Small intestine (tissue), 7 donors: ENCODE data around the gene RXRG. TPM values are rescaled to one million over a fixed set of nuclear protein-coding genes. Genes with fewer than 3 reads are reported as not detected.

Experiments
- DNase-seq, 2 donors: peaks; one replicate each; pipeline versions ENCODE4 v3.0.0 to v3.0.0-alpha.2; 2013
- FAIRE-seq: peaks from 2 replicates; lab custom pipeline; 2012; peaks lifted over from hg19 to GRCh38; lab: Jason Lieb, UNC
- H3K27ac ChIP-seq, 3 donors: one replicate each; pipeline ENCODE4 v1.5.1; 2013; ENCODE audit warnings: low read length in 2 of 3, mild to moderate bottlenecking in 2 of 3, control low read depth in 1 of 3, inconsistent platforms in 1 of 3, low read depth in 1 of 3, moderate library complexity in 1 of 3
- H3K27me3 ChIP-seq, 3 donors: one replicate each; pipeline ENCODE4 v1.6.1; 2013; ENCODE audit warnings: low read length in 3 of 3, inconsistent platforms in 1 of 3; ENCODE audit not compliant: control insufficient read depth in 3 of 3, insufficient read depth in 3 of 3
- H3K36me3 ChIP-seq, 3 donors: one replicate each; pipeline ENCODE4 v1.6.1; 2013; ENCODE audit warnings: low read length in 3 of 3, inconsistent platforms in 1 of 3, low read depth in 1 of 3, mild to moderate bottlenecking in 1 of 3, moderate library complexity in 1 of 3; ENCODE audit not compliant: control insufficient read depth in 3 of 3, insufficient read depth in 2 of 3
- H3K4me1 ChIP-seq, 3 donors: one replicate each; pipeline ENCODE4 v1.6.1; 2013; ENCODE audit warnings: low read length in 2 of 3, inconsistent platforms in 1 of 3, low read depth in 1 of 3, mild to moderate bottlenecking in 1 of 3, moderate library complexity in 1 of 3; ENCODE audit not compliant: control insufficient read depth in 3 of 3, insufficient read depth in 2 of 3
- H3K4me3 ChIP-seq, 3 donors: one replicate each; pipeline ENCODE4 v1.5.1; 2013; ENCODE audit warnings: low read length in 3 of 3, control low read depth in 1 of 3, inconsistent platforms in 1 of 3, low read depth in 1 of 3, mild to moderate bottlenecking in 1 of 3, moderate library complexity in 1 of 3
- H3K9me3 ChIP-seq, 2 donors: one replicate each; pipeline ENCODE4 v1.6.1; 2013; ENCODE audit warnings: low read depth in 1 of 2, low read length in 1 of 2; ENCODE audit not compliant: control insufficient read depth in 2 of 2, insufficient read depth in 1 of 2
- WGBS, 3 donors: extraction: QIAGEN DNeasy Blood & Tissue Kit; methylation state at CpG; one replicate each; pipeline ENCODE4 v1.1.7; 2013; 5-methylcytosine and 5-hydroxymethylcytosine counted together
- polyA plus RNA-seq, 4 donors: library from polyadenylated mRNA; stranded (reverse) in 3 of 4; unstranded in 1 of 4; fragments of 200-250 nt in 3 of 4; fragments of 120-200 nt in 1 of 4; gene quantifications; one replicate each; pipeline versions ENCODE4 v1.2.1 to v1.2.3, GENCODE V29; 2013
- donor health status: healthy with polysubstance abuse.
- donor health status: control.
- donor health status: control.
- donor health status: Bipolar disorder and iron deficiency.
- donor health status: healthy.

Gene RXRG
- polyA plus RNA-seq, 4 donors = 1.1 to 1.2 (median 1.1) TPM; not detected in 1

GRCh38 chr1:165445388-165445787, 462 bp upstream of the RXRG start:
- Histone ChIP-seq H3K9me3 (no peaks in the 10 kb centered on the region), H3K4me3 (no peak overlapping the region), H3K27ac (no peak overlapping the region), H3K36me3 (no peaks in the 10 kb centered on the region), H3K4me1 (peaks cover 0 to 4% (median 0%) of the 10 kb centered on the region in 3 donors), H3K27me3 (peaks cover 0 to 39% (median 15%) of the 10 kb centered on the region in 3 donors)
- DNase-seq (no peak), FAIRE-seq (no peak)
- 57 to 66% (median 63%) methylated on average over 4 of the region's 4 CpGs for WGBS, 3 donors

- DNase-seq (no peak), FAIRE-seq (no peak)
- WGBS, 3 donors = 21 to 52% (median 42%) methylated on average over 8 of the region's 8 CpGs
- no peaks in the 10 kb centered on the region for H3K9me3 ChIP-seq
- peaks cover 0 to 39% (median 15%) of the 10 kb centered on the region in 3 donors for H3K27me3 ChIP-seq
- H3K4me3 ChIP-seq = no peak overlapping the region
- H3K4me1 ChIP-seq = peaks cover 0 to 4% (median 0%) of the 10 kb centered on the region in 3 donors
- no peaks in the 10 kb centered on the region for H3K36me3 ChIP-seq
- no peak overlapping the region for H3K27ac ChIP-seq
Measured at GRCh38 chr1:165443539-165444311, 1.2 kb downstream of the RXRG start.

GRCh38 chr1:165442653-165443052, 2.3 kb downstream of the RXRG start:
- Histone ChIP-seq H3K27me3 (peaks cover 0 to 39% (median 15%) of the 10 kb centered on the region in 3 donors), H3K36me3 (no peaks in the 10 kb centered on the region), H3K4me1 (peaks cover 0 to 4% (median 0%) of the 10 kb centered on the region in 3 donors), H3K9me3 (no peaks in the 10 kb centered on the region), H3K4me3 (no peak overlapping the region), H3K27ac (no peak overlapping the region)
- DNase-seq (no peak), FAIRE-seq (no peak)

- Histone ChIP-seq H3K27me3 (peaks cover 0 to 39% (median 15%) of the 10 kb centered on the region in 3 donors), H3K9me3 (no peaks in the 10 kb centered on the region), H3K36me3 (no peaks in the 10 kb centered on the region), H3K4me1 (peaks cover 0 to 4% (median 0%) of the 10 kb centered on the region in 3 donors), H3K27ac (no peak overlapping the region), H3K4me3 (no peak overlapping the region)
- 59 to 74% (median 67%) methylated on average over 3 of the region's 3 CpGs for WGBS, 3 donors
- DNase-seq = no peak
- FAIRE-seq = no peak
Measured at GRCh38 chr1:165442053-165442452, 2.9 kb downstream of the RXRG start.

DNA sequence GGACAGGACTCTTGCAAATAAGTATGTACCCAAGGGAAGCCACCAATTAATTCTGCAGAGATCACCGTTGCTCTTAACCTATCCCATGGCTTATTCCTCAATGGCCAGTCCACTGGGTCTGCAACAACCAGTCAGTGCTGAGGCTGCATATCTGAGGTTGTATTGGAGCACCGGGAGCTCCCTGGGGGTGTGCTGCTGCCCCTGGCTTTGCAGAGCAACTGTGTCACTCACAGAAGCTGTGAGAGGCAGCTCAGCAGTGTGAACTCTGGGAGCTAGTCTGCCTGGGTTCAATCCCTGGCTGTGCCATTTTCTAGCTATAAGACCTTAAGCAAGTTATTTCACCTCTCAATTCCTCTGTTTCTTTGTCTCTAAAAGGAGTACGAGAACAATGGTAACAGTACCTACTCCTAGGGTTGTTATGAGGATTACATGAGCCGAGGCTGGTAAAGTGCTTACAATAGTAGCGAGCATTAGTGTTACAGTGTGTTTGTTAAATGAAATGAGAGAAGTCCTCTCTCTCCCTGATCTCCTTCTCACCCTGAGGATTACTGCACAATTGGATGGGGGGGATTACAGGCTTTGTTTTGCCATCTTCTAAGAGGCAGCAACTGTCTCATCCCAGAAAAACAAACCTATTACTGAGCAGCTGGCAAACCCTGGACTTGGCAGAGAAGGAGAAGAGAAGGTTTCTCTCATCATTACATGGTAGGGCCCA, 3.6 kb downstream of the RXRG start:
- WGBS, 3 donors = 73 to 81% (median 80%) methylated on average over 5 of the region's 5 CpGs

GRCh38 chr1:165439330-165439729, 5.6 kb downstream of the RXRG start:
- H3K36me3 ChIP-seq = no peaks in the 10 kb centered on the region
- H3K27me3 ChIP-seq = peaks cover 0 to 18% (median 11%) of the 10 kb centered on the region in 3 donors
- H3K9me3 ChIP-seq = no peaks in the 10 kb centered on the region
- DNase-seq (no peak), FAIRE-seq (no peak)
- peaks cover 0 to 4% (median 0%) of the 10 kb centered on the region in 3 donors for H3K4me1 ChIP-seq
- H3K27ac ChIP-seq = no peak overlapping the region
- H3K4me3 ChIP-seq = no peak overlapping the region
- 56 to 75% (median 70%) methylated on average over 6 of the region's 6 CpGs for whole genome bisulfite sequencing, 3 donors

More for the DNA sequence above, 3.6 kb downstream of the RXRG start:
- Histone ChIP-seq H3K36me3 (no peaks in the 10 kb centered on the region), H3K9me3 (no peaks in the 10 kb centered on the region), H3K4me3 (no peak overlapping the region), H3K4me1 (peaks cover 0 to 4% (median 0%) of the 10 kb centered on the region in 3 donors), H3K27me3 (peaks cover 0 to 35% (median 15%) of the 10 kb centered on the region in 3 donors), H3K27ac (no peak overlapping the region)
- FAIRE-seq (no peak), DNase-seq (no peak)

GRCh38 chr1:165436994-165437393, 7.9 kb downstream of the RXRG start:
- H3K27ac ChIP-seq = no peak overlapping the region
- no peaks in the 10 kb centered on the region for H3K4me1 ChIP-seq
- no peak for FAIRE-seq
- DNase-seq = no peak
- no peaks in the 10 kb centered on the region for H3K36me3 ChIP-seq
- H3K4me3 ChIP-seq = no peak overlapping the region
- no peaks in the 10 kb centered on the region for H3K9me3 ChIP-seq
- H3K27me3 ChIP-seq = peaks cover 0 to 3% (median 3%) of the 10 kb centered on the region in 3 donors
- 71 to 78% (median 77%) methylated on average over 2 of the region's 2 CpGs for WGBS, 3 donors

- Histone ChIP-seq H3K4me3 (no peak overlapping the region), H3K27ac (no peak overlapping the region), H3K9me3 (no peaks in the 10 kb centered on the region), H3K36me3 (no peaks in the 10 kb centered on the region), H3K27me3 (peaks cover 0 to 3% (median 0%) of the 10 kb centered on the region in 3 donors), H3K4me1 (no peaks in the 10 kb centered on the region)
- FAIRE-seq (no peak), DNase-seq (no peak)
- 82 to 88% (median 87%) methylated on average over 2 of the region's 2 CpGs for WGBS, 3 donors
Measured at GRCh38 chr1:165435801-165436200, 9.1 kb downstream of the RXRG start.
